Thoracic aorta (tissue), 2 donors: ENCODE measurements around the gene ACOT7. TPM values are rescaled to one million over a fixed set of nuclear protein-coding genes. Genes with fewer than 3 reads are reported as not detected.

Experiments
- ATAC-seq: fragments of 150-250 bp; one replicate; pipeline ENCODE4 v1.8.0; 2017; ENCODE audit warnings: low read depth; ENCODE audit not compliant: insufficient number of reproducible peaks, low FRiP score
- DNase-seq: peaks from one replicate; pipeline ENCODE4 v3.0.0-alpha.2; 2020; ENCODE audit warnings: low spot score
- H3K27ac ChIP-seq, 2 donors: fragments of 200-600 bp; sonication (generic); 1 replicate in 1 of 2; 2 replicates in 1 of 2; pipeline ENCODE4 v1.5.1; 2016; ENCODE audit warnings: mild to moderate bottlenecking in 2 of 2, moderate library complexity in 2 of 2
- H3K27me3 ChIP-seq: fragments of 200-600 bp; sonication (generic); replicated peaks from 2 replicates; pipeline ENCODE4 v1.6.0; 2016; ENCODE audit warnings: mild to moderate bottlenecking; ENCODE audit not compliant: insufficient read depth
- H3K36me3 ChIP-seq: fragments of 200-600 bp; sonication (generic); one replicate; pipeline ENCODE4 v1.5.1; 2016
- H3K4me1 ChIP-seq, 2 donors: fragments of 200-600 bp; sonication (generic); 1 replicate in 1 of 2; 2 replicates in 1 of 2; pipeline versions ENCODE4 v1.5.1 to v1.6.0; 2016; ENCODE audit warnings: low read depth in 2 of 2, mild to moderate bottlenecking in 1 of 2; ENCODE audit not compliant: control insufficient read depth in 1 of 2
- H3K4me3 ChIP-seq: fragments of 200-600 bp; sonication (generic); 2 replicates; pipeline ENCODE4 v1.5.1; 2016; ENCODE audit warnings: mild to moderate bottlenecking
- H3K9me3 ChIP-seq: fragments of 200-600 bp; sonication (generic); 2 replicates; pipeline ENCODE4 v1.5.1; 2016
- total RNA-seq, 2 donors: library from RNA; depleted of rRNA; stranded (reverse); fragments of >200 nt; gene quantifications; one replicate each; pipeline versions ENCODE4 v1.1.0 to v1.2.3, GENCODE V29; 2016
- TF ChIP-seq, protein P1 (sequence below): fragments of 200-600 bp; sonication (generic); IDR thresholded peaks from one replicate; pipeline ENCODE4 v1.5.1; 2019; ENCODE audit warnings: antibody characterized with exemption

The ACOT7 gene
- total RNA-seq, 2 donors from 2014 or later: 23.7 to 33.0 TPM

DNA sequence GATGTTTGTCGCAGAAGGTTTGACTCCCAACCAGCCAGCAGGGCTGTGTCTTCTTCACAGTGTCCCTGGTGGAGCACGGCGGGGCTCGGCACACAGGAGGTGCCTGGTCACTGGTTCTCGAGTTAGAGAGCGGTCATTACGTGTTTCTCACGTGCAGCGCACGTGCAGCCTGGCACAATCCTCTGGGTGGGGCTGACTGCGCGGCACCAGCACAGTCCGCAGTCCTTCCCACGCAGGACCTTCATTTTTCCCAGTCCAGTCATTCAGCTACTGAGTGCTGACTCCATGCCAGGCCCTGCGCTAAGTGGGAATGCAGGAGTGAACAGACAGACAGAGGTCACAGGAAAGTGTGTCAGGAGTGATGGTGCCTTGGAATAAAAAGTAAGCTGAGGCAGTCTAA lies 86.5 kb downstream of the ACOT7 start:
- no peak for ATAC-seq
- TF ChIP-seq, protein P1, sequence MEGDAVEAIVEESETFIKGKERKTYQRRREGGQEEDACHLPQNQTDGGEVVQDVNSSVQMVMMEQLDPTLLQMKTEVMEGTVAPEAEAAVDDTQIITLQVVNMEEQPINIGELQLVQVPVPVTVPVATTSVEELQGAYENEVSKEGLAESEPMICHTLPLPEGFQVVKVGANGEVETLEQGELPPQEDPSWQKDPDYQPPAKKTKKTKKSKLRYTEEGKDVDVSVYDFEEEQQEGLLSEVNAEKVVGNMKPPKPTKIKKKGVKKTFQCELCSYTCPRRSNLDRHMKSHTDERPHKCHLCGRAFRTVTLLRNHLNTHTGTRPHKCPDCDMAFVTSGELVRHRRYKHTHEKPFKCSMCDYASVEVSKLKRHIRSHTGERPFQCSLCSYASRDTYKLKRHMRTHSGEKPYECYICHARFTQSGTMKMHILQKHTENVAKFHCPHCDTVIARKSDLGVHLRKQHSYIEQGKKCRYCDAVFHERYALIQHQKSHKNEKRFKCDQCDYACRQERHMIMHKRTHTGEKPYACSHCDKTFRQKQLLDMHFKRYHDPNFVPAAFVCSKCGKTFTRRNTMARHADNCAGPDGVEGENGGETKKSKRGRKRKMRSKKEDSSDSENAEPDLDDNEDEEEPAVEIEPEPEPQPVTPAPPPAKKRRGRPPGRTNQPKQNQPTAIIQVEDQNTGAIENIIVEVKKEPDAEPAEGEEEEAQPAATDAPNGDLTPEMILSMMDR: no peak
- no peaks in the 10 kb centered on the region for H3K9me3 ChIP-seq
- H3K4me1 ChIP-seq: no peaks in the 10 kb centered on the region
- no peaks in the 10 kb centered on the region for H3K36me3 ChIP-seq
- DNase-seq: no peak
- H3K27ac ChIP-seq: no peak overlapping the region
- H3K4me3 ChIP-seq: no peak overlapping the region
- H3K27me3 ChIP-seq: no peaks in the 10 kb centered on the region

DNA sequence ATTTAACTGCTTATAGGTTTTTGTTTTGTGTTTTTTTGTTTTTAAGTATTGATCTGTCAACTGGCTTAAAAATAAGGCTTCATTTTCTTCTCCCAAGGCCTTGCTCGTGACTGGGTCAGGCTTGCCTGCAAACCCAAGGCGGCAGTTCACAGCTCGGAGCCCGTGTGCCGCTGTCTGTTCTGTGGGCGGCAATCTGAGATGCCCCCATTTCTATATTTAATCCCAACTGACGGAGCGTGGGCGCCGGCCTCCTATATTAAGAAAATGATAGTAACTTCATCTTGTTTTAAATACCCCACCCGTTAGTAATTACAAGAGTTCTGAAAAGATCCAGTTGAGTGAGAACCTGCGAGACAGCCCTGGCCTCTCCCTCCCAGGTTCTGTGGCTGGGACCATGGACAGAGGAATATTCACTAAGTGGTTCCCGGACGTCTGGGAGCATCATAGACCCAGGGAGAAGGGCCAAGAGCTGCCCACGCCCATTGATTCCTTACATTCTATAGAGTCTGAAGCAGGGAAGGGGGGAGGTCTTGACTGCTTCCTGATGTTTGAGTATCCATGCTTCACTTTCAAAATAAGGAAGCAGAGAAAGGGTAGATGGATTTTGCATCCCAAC lies 90.1 kb downstream of the ACOT7 start:
- no peak for DNase-seq
- H3K36me3 ChIP-seq: no peaks in the 10 kb centered on the region
- no peak overlapping the region for H3K27ac ChIP-seq
- no peak for ATAC-seq
- no peaks in the 10 kb centered on the region for H3K27me3 ChIP-seq
- H3K4me3 ChIP-seq: no peak overlapping the region
- no peaks in the 10 kb centered on the region for H3K4me1 ChIP-seq
- H3K9me3 ChIP-seq: no peaks in the 10 kb centered on the region
- TF ChIP-seq, protein P1: no peak

DNA sequence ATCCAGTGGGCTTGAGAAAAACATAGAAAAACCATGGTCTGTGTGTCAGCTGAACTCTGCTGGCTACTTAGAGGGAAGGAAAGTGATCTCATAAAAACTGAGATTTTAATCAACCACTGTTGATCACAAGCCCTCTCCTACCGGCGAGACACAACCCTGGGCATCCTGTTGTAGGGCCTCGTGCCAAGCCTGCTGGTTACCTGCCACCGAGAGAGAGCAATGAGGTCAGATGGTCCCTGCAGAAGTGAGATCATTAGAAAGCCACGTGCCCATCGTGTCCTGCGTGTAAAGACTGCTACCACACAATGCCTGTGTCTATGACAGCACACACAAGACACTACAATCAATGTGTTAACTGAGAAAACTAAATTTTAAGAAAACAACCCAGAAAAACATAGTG lies 91.0 kb downstream of the ACOT7 start:
- no peaks in the 10 kb centered on the region for H3K36me3 ChIP-seq
- no peak for ATAC-seq
- no peak for DNase-seq
- H3K27me3 ChIP-seq: no peaks in the 10 kb centered on the region
- H3K4me3 ChIP-seq: no peak overlapping the region
- TF ChIP-seq, protein P1: no peak
- no peaks in the 10 kb centered on the region for H3K9me3 ChIP-seq
- no peaks in the 10 kb centered on the region for H3K4me1 ChIP-seq
- no peak overlapping the region for H3K27ac ChIP-seq

DNA sequence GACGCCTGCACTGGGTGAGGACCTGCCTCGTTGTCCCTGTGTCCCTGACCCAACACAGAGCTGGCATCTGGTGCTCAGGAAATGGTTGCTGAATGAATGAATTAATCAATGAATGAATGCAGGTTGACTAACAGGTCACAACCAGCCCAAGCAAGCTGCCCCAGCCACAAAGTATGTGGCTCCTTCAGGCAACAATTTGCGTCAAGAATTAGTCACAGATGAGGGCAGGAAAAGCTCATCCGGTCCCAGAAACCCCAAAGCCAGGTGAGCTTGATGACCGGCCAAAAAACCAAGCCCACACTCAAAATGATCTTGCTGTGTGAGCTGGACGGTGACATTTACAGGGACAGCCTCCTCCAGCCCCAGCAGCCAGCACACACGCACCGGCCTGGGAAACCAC lies 92.0 kb downstream of the ACOT7 start:
- Histone ChIP-seq H3K36me3 (no peaks in the 10 kb centered on the region), H3K4me3 (no peak overlapping the region), H3K27ac (no peak overlapping the region), H3K4me1 (no peaks in the 10 kb centered on the region), H3K9me3 (no peaks in the 10 kb centered on the region), H3K27me3 (no peaks in the 10 kb centered on the region)
- ATAC-seq: no peak
- DNase-seq: no peak
- TF ChIP-seq, protein P1: no peak

DNA sequence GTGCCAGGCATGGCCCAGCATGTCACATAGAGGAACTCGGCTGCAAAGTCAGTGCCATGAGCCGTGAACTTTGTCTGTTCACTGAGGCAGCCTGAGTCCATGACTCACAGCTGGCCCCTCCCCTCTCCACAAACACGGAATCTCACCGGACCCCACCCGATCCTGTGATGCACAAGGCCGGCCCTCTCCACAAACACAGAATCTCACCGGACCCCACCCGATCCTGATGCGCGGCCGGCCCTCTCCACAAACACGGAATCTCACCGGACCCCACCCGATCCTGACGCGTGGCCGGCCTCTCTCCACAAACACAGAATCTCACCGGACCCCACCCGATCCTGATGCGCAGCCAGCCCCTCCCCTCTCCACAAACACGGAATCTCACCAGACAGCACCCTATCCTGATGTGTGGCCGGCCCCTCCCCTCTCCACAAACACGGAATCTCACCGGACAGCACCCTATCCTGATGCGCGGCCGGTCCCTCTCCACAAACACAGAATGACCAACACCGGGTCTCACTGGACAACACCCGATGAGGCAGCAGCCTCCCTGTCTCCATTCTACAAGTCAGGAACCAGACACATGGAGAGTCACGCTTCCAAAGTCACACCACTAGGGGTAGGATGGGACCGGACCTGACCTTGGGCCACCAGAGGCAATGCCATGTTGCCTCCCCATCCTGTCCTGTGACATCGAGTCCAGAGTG lies 93.1 kb downstream of the ACOT7 start:
- DNase-seq: no peak
- H3K4me3 ChIP-seq: no peak overlapping the region
- no peak for ATAC-seq
- H3K27me3 ChIP-seq: no peaks in the 10 kb centered on the region
- no peaks in the 10 kb centered on the region for H3K9me3 ChIP-seq
- TF ChIP-seq, protein P1: no peak
- no peak overlapping the region for H3K27ac ChIP-seq
- no peaks in the 10 kb centered on the region for H3K36me3 ChIP-seq
- no peaks in the 10 kb centered on the region for H3K4me1 ChIP-seq
